ENCODE data around the gene PDGFA. TPM values are rescaled to one million over a fixed set of nuclear protein-coding genes. Genes with fewer than 3 reads are reported as not detected.

The PDGFA gene
- total and polyA plus RNA-seq, 4 donors: 25.5 to 76.8 (median 58.3) TPM

GRCh38 chr7:526460-527034, 6.9 kb upstream of the PDGFA start:
- Histone ChIP-seq H3K27ac (ENCODE audit: low read depth, low read length) (no peak overlapping the region), H3K36me3 (ENCODE audit: control insufficient read depth, insufficient read depth, low read length) (no peaks in the 10 kb centered on the region), H3K4me1 (ENCODE audit: control insufficient read depth, insufficient read depth, low read length) (peaks cover 26% of the 10 kb centered on the region), H3K27me3 (ENCODE audit: control insufficient read depth, insufficient read depth, low read length) (peaks cover 37% of the 10 kb centered on the region), H3K4me3 (ENCODE audit: low read depth, low read length) (no peak overlapping the region), H3K9me3 (ENCODE audit: control insufficient read depth, insufficient read depth, low read length) (no peaks in the 10 kb centered on the region)
- WGBS (ENCODE audit: insufficient coverage): 87% methylated on average over 21 of the region's 22 CpGs
- DNase-seq (ENCODE audit: low read depth in 4 of 6, low spot score in 6 of 6): no peak

DNA sequence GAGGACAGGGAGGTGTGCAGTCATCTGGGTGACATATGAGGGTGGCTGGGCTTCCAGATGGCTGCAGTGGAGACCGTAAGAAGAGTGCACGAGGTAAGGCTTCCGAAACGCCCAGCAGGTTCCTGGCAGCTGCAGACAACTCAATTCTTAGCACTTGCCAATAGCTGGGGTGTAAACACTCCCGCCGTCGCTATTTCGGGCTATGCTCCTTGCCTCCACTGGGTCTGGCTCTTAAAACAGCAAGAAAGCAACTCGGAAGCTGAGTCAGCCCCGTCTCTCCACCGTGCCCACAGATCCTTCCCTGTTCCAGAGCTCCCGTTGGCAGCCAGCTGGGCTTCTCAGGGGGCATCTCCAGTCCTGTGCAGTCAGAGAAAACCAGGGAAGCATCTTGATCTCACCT, 6.1 kb upstream of the PDGFA start:
- WGBS (ENCODE audit: insufficient coverage): 70% methylated on average over 12 of the region's 12 CpGs
- H3K9me3 ChIP-seq (ENCODE audit: control insufficient read depth, insufficient read depth, low read length): no peaks in the 10 kb centered on the region
- no peaks in the 10 kb centered on the region for H3K36me3 ChIP-seq (ENCODE audit: control insufficient read depth, insufficient read depth, low read length)
- no peak overlapping the region for H3K4me3 ChIP-seq (ENCODE audit: low read depth, low read length)
- peaks cover 45% of the 10 kb centered on the region for H3K27me3 ChIP-seq (ENCODE audit: control insufficient read depth, insufficient read depth, low read length)
- peaks cover 35% of the 10 kb centered on the region for H3K4me1 ChIP-seq (ENCODE audit: control insufficient read depth, insufficient read depth, low read length)
- no peak overlapping the region for H3K27ac ChIP-seq (ENCODE audit: low read depth, low read length)
- no peak for DNase-seq (ENCODE audit: low read depth in 4 of 6, low spot score in 6 of 6)

GRCh38 chr7:524800-525199, 5.2 kb upstream of the PDGFA start:
- Histone ChIP-seq H3K27ac (ENCODE audit: low read depth, low read length) (no peak overlapping the region), H3K9me3 (ENCODE audit: control insufficient read depth, insufficient read depth, low read length) (no peaks in the 10 kb centered on the region), H3K36me3 (ENCODE audit: control insufficient read depth, insufficient read depth, low read length) (no peaks in the 10 kb centered on the region), H3K27me3 (ENCODE audit: control insufficient read depth, insufficient read depth, low read length) (peaks cover 48% of the 10 kb centered on the region), H3K4me1 (ENCODE audit: control insufficient read depth, insufficient read depth, low read length) (peaks cover 42% of the 10 kb centered on the region), H3K4me3 (ENCODE audit: low read depth, low read length) (no peak overlapping the region)
- DNase-seq (ENCODE audit: low read depth in 4 of 6, low spot score in 6 of 6): no peak
- WGBS (ENCODE audit: insufficient coverage): 97% methylated on average over 4 of the region's 9 CpGs

- Histone ChIP-seq H3K4me1 (ENCODE audit: control insufficient read depth, insufficient read depth, low read length) (peaks cover 42% of the 10 kb centered on the region), H3K4me3 (ENCODE audit: low read depth, low read length) (no peak overlapping the region), H3K36me3 (ENCODE audit: control insufficient read depth, insufficient read depth, low read length) (no peaks in the 10 kb centered on the region), H3K27ac (ENCODE audit: low read depth, low read length) (no peak overlapping the region), H3K9me3 (ENCODE audit: control insufficient read depth, insufficient read depth, low read length) (no peaks in the 10 kb centered on the region), H3K27me3 (ENCODE audit: control insufficient read depth, insufficient read depth, low read length) (peaks cover 48% of the 10 kb centered on the region)
- 61% methylated on average over 23 of the region's 28 CpGs for WGBS (ENCODE audit: insufficient coverage)
- no peak for DNase-seq (ENCODE audit: low read depth in 4 of 6, low spot score in 6 of 6)
Measured at GRCh38 chr7:523347-524336, 4.0 kb upstream of the PDGFA start.

- 29% methylated on average over 5 of the region's 21 CpGs for WGBS (ENCODE audit: insufficient coverage)
Measured at GRCh38 chr7:522951-523314, 3.3 kb upstream of the PDGFA start.

DNA sequence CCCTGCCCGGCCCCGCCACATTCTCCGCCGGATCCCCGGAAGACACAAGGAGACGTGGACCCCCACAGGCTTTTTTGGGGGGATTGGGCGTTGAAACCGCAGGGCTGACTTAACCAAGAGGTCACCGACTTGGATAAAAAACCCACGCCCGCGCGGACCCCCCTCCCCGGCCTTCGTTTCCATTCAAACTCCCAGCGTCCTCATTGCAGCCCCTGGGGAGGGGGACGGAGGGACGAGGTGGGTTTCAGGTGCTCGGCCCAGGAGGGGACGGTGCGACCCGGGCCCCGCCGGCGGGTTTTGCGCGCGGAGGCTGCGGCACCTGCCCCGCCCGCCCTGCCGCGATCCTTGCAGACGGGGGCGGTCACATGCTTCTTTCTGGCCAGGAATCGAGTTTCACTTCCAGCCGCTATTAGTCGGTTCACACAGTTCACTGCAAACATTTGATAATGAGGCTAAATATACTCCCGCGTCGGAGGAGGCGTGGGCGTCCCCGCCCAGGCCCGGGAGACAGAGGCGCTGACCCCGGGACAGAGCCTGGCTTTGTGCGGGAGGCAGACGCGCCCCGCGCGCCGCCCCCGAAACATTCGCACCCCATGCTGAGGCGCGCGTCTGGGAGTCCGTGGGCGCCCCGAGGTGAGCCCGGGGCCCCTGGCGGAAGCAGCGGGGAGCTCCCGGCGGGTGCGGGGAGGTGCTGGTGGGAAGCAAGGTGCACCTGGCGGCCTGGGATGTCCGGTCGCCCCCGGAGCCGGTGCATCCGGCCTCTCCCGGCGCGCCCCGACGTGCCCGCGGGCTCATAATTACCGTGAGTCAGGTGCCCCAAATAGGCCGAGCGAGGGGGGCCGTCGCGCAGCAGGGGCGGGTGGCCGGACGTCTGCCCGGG, 2.7 kb upstream of the PDGFA start:
- H3K27ac ChIP-seq (ENCODE audit: low read depth, low read length): no peak overlapping the region
- H3K9me3 ChIP-seq (ENCODE audit: control insufficient read depth, insufficient read depth, low read length): no peaks in the 10 kb centered on the region
- peaks cover 49% of the 10 kb centered on the region for H3K4me1 ChIP-seq (ENCODE audit: control insufficient read depth, insufficient read depth, low read length)
- H3K4me3 ChIP-seq (ENCODE audit: low read depth, low read length): peak overlapping the region; percentile 3
- H3K36me3 ChIP-seq (ENCODE audit: control insufficient read depth, insufficient read depth, low read length): no peaks in the 10 kb centered on the region
- WGBS (ENCODE audit: insufficient coverage): under 1% methylated on average over 89 of the region's 91 CpGs
- H3K27me3 ChIP-seq (ENCODE audit: control insufficient read depth, insufficient read depth, low read length): peaks cover 55% of the 10 kb centered on the region
- peak in 1 of 6 donors; percentile 61 for DNase-seq (ENCODE audit: low read depth in 4 of 6, low spot score in 6 of 6)

More at GRCh38 chr7:522951-523314, 3.3 kb upstream of the PDGFA start:
- Histone ChIP-seq H3K4me1 (ENCODE audit: control insufficient read depth, insufficient read depth, low read length) (peaks cover 44% of the 10 kb centered on the region), H3K27me3 (ENCODE audit: control insufficient read depth, insufficient read depth, low read length) (peaks cover 51% of the 10 kb centered on the region), H3K4me3 (ENCODE audit: low read depth, low read length) (no peak overlapping the region), H3K36me3 (ENCODE audit: control insufficient read depth, insufficient read depth, low read length) (no peaks in the 10 kb centered on the region), H3K9me3 (ENCODE audit: control insufficient read depth, insufficient read depth, low read length) (no peaks in the 10 kb centered on the region), H3K27ac (ENCODE audit: low read depth, low read length) (no peak overlapping the region)
- DNase-seq (ENCODE audit: low read depth in 4 of 6, low spot score in 6 of 6): no peak

GRCh38 chr7:521221-522070, 1.8 kb upstream of the PDGFA start:
- Histone ChIP-seq H3K27me3 (ENCODE audit: control insufficient read depth, insufficient read depth, low read length) (peaks cover 60% of the 10 kb centered on the region), H3K9me3 (ENCODE audit: control insufficient read depth, insufficient read depth, low read length) (no peaks in the 10 kb centered on the region), H3K4me3 (ENCODE audit: low read depth, low read length) (no peak overlapping the region), H3K36me3 (ENCODE audit: control insufficient read depth, insufficient read depth, low read length) (no peaks in the 10 kb centered on the region), H3K4me1 (ENCODE audit: control insufficient read depth, insufficient read depth, low read length) (peaks cover 55% of the 10 kb centered on the region), H3K27ac (ENCODE audit: low read depth, low read length) (no peak overlapping the region)
- DNase-seq (ENCODE audit: low read depth in 4 of 6, low spot score in 6 of 6): peak in 2 of 6 donors; percentile 75
- 2% methylated on average over 70 of the region's 72 CpGs for WGBS (ENCODE audit: insufficient coverage)

- peak overlapping the region; percentile 26 for H3K4me3 ChIP-seq (ENCODE audit: low read depth, low read length)
- no peaks in the 10 kb centered on the region for H3K9me3 ChIP-seq (ENCODE audit: control insufficient read depth, insufficient read depth, low read length)
- DNase-seq (ENCODE audit: low read depth in 4 of 6, low spot score in 6 of 6): peak in 2 of 6 donors; percentile 45 to 51
- peaks cover 66% of the 10 kb centered on the region for H3K27me3 ChIP-seq (ENCODE audit: control insufficient read depth, insufficient read depth, low read length)
- no peaks in the 10 kb centered on the region for H3K36me3 ChIP-seq (ENCODE audit: control insufficient read depth, insufficient read depth, low read length)
- H3K4me1 ChIP-seq (ENCODE audit: control insufficient read depth, insufficient read depth, low read length): peaks cover 61% of the 10 kb centered on the region
- 2% methylated on average over 63 of the region's 63 CpGs for WGBS (ENCODE audit: insufficient coverage)
- H3K27ac ChIP-seq (ENCODE audit: low read depth, low read length): no peak overlapping the region
Measured at GRCh38 chr7:520503-521161, 986 bp upstream of the PDGFA start.

Data from spinal cord (tissue), 10 donors.